ENCODE data around the gene DDIT3. TPM values are rescaled to one million over a fixed set of nuclear protein-coding genes. Genes with fewer than 3 reads are reported as not detected.

Gene DDIT3
- total RNA-seq, 1 experiment from 2014 or later = 79.2 TPM

GRCh38 chr12:57545809-57546437 lies 25.6 kb upstream of the DDIT3 start:
- Histone ChIP-seq H3K4me3 (ENCODE audit: low read depth, low read length) (peak overlapping the region; percentile 77), H3K36me3 (ENCODE audit: control insufficient read depth, insufficient read depth, low read length) (0 out of 2 replicates have a peak, but pooled peaks cover 1% of the 10 kb centered on the region), H3K9me3 (no peaks in the 10 kb centered on the region), H3K27me3 (replicated peaks; ENCODE audit: control insufficient read depth, insufficient read depth, low read length) (peaks cover 3% of the 10 kb centered on the region), H3K4me1 (peaks cover 9% of the 10 kb centered on the region; the same call in 1 of the 2 replicates)
- no peaks in the 10 kb centered on the region for H3K9me3 Mint-ChIP-seq (ENCODE audit: unreplicated experiment)
- intact Hi-C loops (cut with micrococcal nuclease; ENCODE audit: unreplicated experiment) = loop anchor here (2.0 kb wide), 1 partner anchor 23 kb away; the partner anchor contains the start of gene MBD6
- peak overlapping the region; percentile 97 for H3K4me3 Mint-ChIP-seq (ENCODE audit: unreplicated experiment)
- CTCF ChIA-PET = interaction anchor here (0.5 to 1.0 kb wide), 4 partner anchors 25 to 357 kb away, joined by 3 to 4 read pairs (median 3); no protein-coding TSS in a partner anchor
- no peak for DNase-seq
- POLR2A ChIA-PET = interaction anchor here (0.6 to 1.8 kb wide), 2 partner anchors 23 to 217 kb away, joined by 7 to 8 read pairs; no protein-coding TSS in a partner anchor
- H3K27me3 Mint-ChIP-seq (ENCODE audit: insufficient read depth, unreplicated experiment) = peaks cover 17% of the 10 kb centered on the region
- no TSS peak for BruUV-seq (replicated peaks)
- peak overlapping the region; percentile 96 for H3K27ac Mint-ChIP-seq (ENCODE audit: unreplicated experiment)
- no peak for TF ChIP-seq CTCF (IDR thresholded peaks at IDR 0.05; ENCODE audit: insufficient read depth in 1 of 2, low read depth in 1 of 2, low read length in 1 of 2, severe bottlenecking in 1 of 2, unreplicated experiment in 1 of 2)
- peaks cover 10% of the 10 kb centered on the region for H3K4me1 Mint-ChIP-seq (ENCODE audit: low read depth, unreplicated experiment)
- H3K36me3 Mint-ChIP-seq (ENCODE audit: insufficient read depth, unreplicated experiment) = peaks cover 15% of the 10 kb centered on the region

- Mint-ChIP-seq H3K4me3 (ENCODE audit: unreplicated experiment) (no peak overlapping the region), H3K9me3 (ENCODE audit: unreplicated experiment) (no peaks in the 10 kb centered on the region), H3K27me3 (ENCODE audit: insufficient read depth, unreplicated experiment) (peaks cover 5% of the 10 kb centered on the region), H3K4me1 (ENCODE audit: low read depth, unreplicated experiment) (peaks cover 10% of the 10 kb centered on the region), H3K36me3 (ENCODE audit: insufficient read depth, unreplicated experiment) (peaks cover 21% of the 10 kb centered on the region), H3K27ac (ENCODE audit: unreplicated experiment) (no peak overlapping the region)
- Histone ChIP-seq H3K4me3 (ENCODE audit: low read depth, low read length) (no peak overlapping the region), H3K9me3 (no peaks in the 10 kb centered on the region), H3K36me3 (ENCODE audit: control insufficient read depth, insufficient read depth, low read length) (0 out of 2 replicates have a peak, but pooled peaks cover 1% of the 10 kb centered on the region), H3K4me1 (peaks cover 9% of the 10 kb centered on the region; the same call in 1 of the 2 replicates), H3K27me3 (replicated peaks; ENCODE audit: control insufficient read depth, insufficient read depth, low read length) (peaks cover 2% of the 10 kb centered on the region)
- intact Hi-C loops (cut with micrococcal nuclease; ENCODE audit: unreplicated experiment) = no loop called here
- TF ChIP-seq CTCF (IDR thresholded peaks at IDR 0.05; ENCODE audit: insufficient read depth in 1 of 2, low read depth in 1 of 2, low read length in 1 of 2, severe bottlenecking in 1 of 2, unreplicated experiment in 1 of 2) = no peak
- ChIA-PET POLR2A (interaction anchor here (0.6 kb wide), 1 partner anchor 207 kb away, joined by 3 read pairs; no protein-coding TSS in a partner anchor), CTCF (interaction anchor here (1.0 kb wide), 1 partner anchor 40 kb away, joined by 3 read pairs; no protein-coding TSS in a partner anchor)
- no TSS peak for BruUV-seq (replicated peaks)
- no peak for DNase-seq
Measured at GRCh38 chr12:57543581-57543980, 23.3 kb upstream of the DDIT3 start.

- CTCF ChIA-PET = no interaction called here
- H3K27me3 ChIP-seq (replicated peaks; ENCODE audit: control insufficient read depth, insufficient read depth, low read length) = no peaks in the 10 kb centered on the region
- no peaks in the 10 kb centered on the region for H3K9me3 ChIP-seq
- no peaks in the 10 kb centered on the region for H3K27me3 Mint-ChIP-seq (ENCODE audit: insufficient read depth, unreplicated experiment)
- H3K4me3 ChIP-seq (ENCODE audit: low read depth, low read length) = no peak overlapping the region
- BruUV-seq (replicated peaks) = no TSS peak
- H3K27ac Mint-ChIP-seq (ENCODE audit: unreplicated experiment) = no peak overlapping the region
- DNase-seq = no peak
- POLR2A ChIA-PET = no interaction called here
- H3K4me3 Mint-ChIP-seq (ENCODE audit: unreplicated experiment) = no peak overlapping the region
- peaks cover 22% of the 10 kb centered on the region for H3K36me3 Mint-ChIP-seq (ENCODE audit: insufficient read depth, unreplicated experiment)
- H3K4me1 ChIP-seq = peaks cover 9% of the 10 kb centered on the region; the same call in 1 of the 2 replicates
- no peaks in the 10 kb centered on the region for H3K9me3 Mint-ChIP-seq (ENCODE audit: unreplicated experiment)
- H3K4me1 Mint-ChIP-seq (ENCODE audit: low read depth, unreplicated experiment) = peaks cover 10% of the 10 kb centered on the region
- H3K36me3 ChIP-seq (ENCODE audit: control insufficient read depth, insufficient read depth, low read length) = 0 out of 2 replicates have a peak, but pooled peaks cover 1% of the 10 kb centered on the region
- intact Hi-C loops (cut with micrococcal nuclease; ENCODE audit: unreplicated experiment) = no loop called here
- no peak for TF ChIP-seq CTCF (IDR thresholded peaks at IDR 0.05; ENCODE audit: insufficient read depth in 1 of 2, low read depth in 1 of 2, low read length in 1 of 2, severe bottlenecking in 1 of 2, unreplicated experiment in 1 of 2)
Measured at GRCh38 chr12:57541717-57542116, 21.4 kb upstream of the DDIT3 start.

Data from Caco-2 (cell line).